H9 (cell line): Measurements from ENCODE around the gene HNMT. TPM values are rescaled to one million over a fixed set of nuclear protein-coding genes. Genes with fewer than 3 reads are reported as not detected.

ENCODE experiments used
- DNase-seq: peaks from one replicate; pipeline ENCODE4 v3.0.0-alpha.2; 2017
- H2AFZ ChIP-seq: one replicate; pipeline ENCODE4 v1.6.1; 2013; ENCODE audit warnings: mild to moderate bottlenecking, low read length, control low read depth, moderate library complexity
- H2AK5ac ChIP-seq: 2 replicates; pipeline ENCODE4 v1.6.1; 2013; ENCODE audit warnings: low read length, control low read depth, mixed read lengths; ENCODE audit not compliant: insufficient read length
- H2BK120ac ChIP-seq: one replicate; pipeline ENCODE4 v1.6.1; 2013; ENCODE audit warnings: low read depth, mild to moderate bottlenecking, low read length, control low read depth, inconsistent platforms; ENCODE audit not compliant: poor library complexity, severe bottlenecking
- H2BK12ac ChIP-seq: 2 replicates; pipeline ENCODE4 v1.6.1; 2013; ENCODE audit warnings: low read length, control low read depth, mixed read lengths, low read depth; ENCODE audit not compliant: insufficient read length
- H2BK15ac ChIP-seq: 2 replicates; pipeline ENCODE4 v1.6.1; 2013; ENCODE audit warnings: low read depth, low read length, control low read depth
- H2BK20ac ChIP-seq: one replicate; pipeline ENCODE4 v1.6.1; 2013; ENCODE audit warnings: low read depth, mild to moderate bottlenecking, low read length, control low read depth, inconsistent platforms; ENCODE audit not compliant: poor library complexity, severe bottlenecking
- H2BK5ac ChIP-seq: 2 replicates; pipeline ENCODE4 v1.6.1; 2013; ENCODE audit warnings: low read length, control low read depth, mixed read lengths; ENCODE audit not compliant: insufficient read length
- H3K14ac ChIP-seq: 2 replicates; pipeline ENCODE4 v1.6.1; 2013; ENCODE audit warnings: low read length, control low read depth; ENCODE audit not compliant: insufficient read depth
- H3K18ac ChIP-seq: 2 replicates; pipeline ENCODE4 v1.6.1; 2013; ENCODE audit warnings: low read depth, mild to moderate bottlenecking, mixed read lengths, low read length, control low read depth; ENCODE audit not compliant: insufficient read length
- H3K23ac ChIP-seq: 2 replicates; pipeline ENCODE4 v1.6.1; 2013; ENCODE audit warnings: low read length, control low read depth, mixed read lengths, low read depth; ENCODE audit not compliant: insufficient read length
- H3K23me2 ChIP-seq: 2 replicates; pipeline ENCODE4 v1.6.1; 2013; ENCODE audit warnings: low read depth, mild to moderate bottlenecking, mixed read lengths, low read length, control low read depth; ENCODE audit not compliant: insufficient read length, poor library complexity, severe bottlenecking
- H3K27ac ChIP-seq: 2 replicates; pipeline ENCODE4 v1.5.1; 2013; ENCODE audit warnings: low read length, control low read depth, mixed read lengths, low read depth; ENCODE audit not compliant: insufficient read length
- H3K27me3 ChIP-seq: 2 replicates; pipeline ENCODE4 v1.6.1; 2013; ENCODE audit warnings: low read length, control low read depth, inconsistent platforms; ENCODE audit not compliant: insufficient read depth
- H3K4ac ChIP-seq: 2 replicates; pipeline ENCODE4 v1.6.1; 2013; ENCODE audit warnings: low read depth, mild to moderate bottlenecking, control low read depth, inconsistent platforms, low read length, moderate library complexity
- H3K4me1 ChIP-seq: 2 replicates; pipeline ENCODE4 v1.6.1; 2013; ENCODE audit warnings: low read length, control low read depth, inconsistent platforms; ENCODE audit not compliant: insufficient read depth
- H3K4me2 ChIP-seq: 2 replicates; pipeline ENCODE4 v1.6.1; 2013; ENCODE audit warnings: low read length, control low read depth, mixed read lengths; ENCODE audit not compliant: insufficient read length, insufficient read depth
- H3K56ac ChIP-seq: 2 replicates; pipeline ENCODE4 v1.6.1; 2013; ENCODE audit warnings: low read depth, mild to moderate bottlenecking, mixed read lengths, low read length, control low read depth; ENCODE audit not compliant: insufficient read length
- H3K79me1 ChIP-seq: 2 replicates; pipeline ENCODE4 v1.6.1; 2013; ENCODE audit warnings: low read depth, mild to moderate bottlenecking, moderate library complexity, low read length, control low read depth, inconsistent platforms; ENCODE audit not compliant: insufficient read depth, poor library complexity, severe bottlenecking
- H3K79me2 ChIP-seq: 2 replicates; pipeline ENCODE4 v1.6.1; 2013; ENCODE audit warnings: low read length, control low read depth, inconsistent platforms; ENCODE audit not compliant: insufficient read depth
- H3K9ac ChIP-seq: 2 replicates; pipeline ENCODE4 v1.6.1; 2013; ENCODE audit warnings: low read length, control low read depth, mixed read lengths; ENCODE audit not compliant: insufficient read length; ENCODE audit errors: extremely low read depth
- H3K9me3 ChIP-seq: one replicate; pipeline ENCODE4 v1.6.1; 2013; ENCODE audit warnings: low read depth, low read length, inconsistent platforms; ENCODE audit not compliant: control insufficient read depth
- H3T11ph ChIP-seq: one replicate; pipeline ENCODE4 v1.6.1; 2013; ENCODE audit warnings: mild to moderate bottlenecking, low read length, control low read depth, inconsistent platforms
- H4K20me1 ChIP-seq: one replicate; pipeline ENCODE4 v1.6.1; 2013; ENCODE audit not compliant: control insufficient read depth, insufficient read length, insufficient read depth
- H4K5ac ChIP-seq: 2 replicates; pipeline ENCODE4 v1.6.1; 2013; ENCODE audit warnings: low read depth, mild to moderate bottlenecking, mixed read lengths, low read length, control low read depth; ENCODE audit not compliant: insufficient read length
- H4K8ac ChIP-seq: replicated peaks from 2 replicates; pipeline ENCODE4 v1.6.1; 2013; ENCODE audit warnings: low read length, control low read depth, mixed read lengths, low read depth; ENCODE audit not compliant: insufficient read length
- H4K91ac ChIP-seq: 2 replicates; pipeline ENCODE4 v1.6.1; 2013; ENCODE audit warnings: low read depth, mild to moderate bottlenecking, moderate library complexity, mixed read lengths, low read length, control low read depth; ENCODE audit not compliant: insufficient read length
- H3K27ac Mint-ChIP-seq, 3 experiments: 2 replicates in 2 of 3; 3 replicates in 1 of 3; pipeline ENCODE4 v1.8.0; 2020 to 2021; ENCODE audit warnings: mixed read lengths in 3 of 3, mild to moderate bottlenecking in 1 of 3, moderate library complexity in 1 of 3
- H3K27me3 Mint-ChIP-seq: 2 replicates; pipeline ENCODE4 v1.8.0; 2021; ENCODE audit warnings: low read depth, mild to moderate bottlenecking, moderate library complexity, mixed read lengths
- H3K36me3 Mint-ChIP-seq, 3 experiments: 2 replicates in 2 of 3; 3 replicates in 1 of 3; pipeline ENCODE4 v1.8.0; 2020 to 2021; ENCODE audit warnings: low read depth in 3 of 3, mixed read lengths in 3 of 3; ENCODE audit not compliant: insufficient read depth in 1 of 3
- H3K4me1 Mint-ChIP-seq, 2 experiments: 2 replicates each; pipeline ENCODE4 v1.8.0; 2020; ENCODE audit warnings: mixed read lengths in 2 of 2
- H3K4me3 Mint-ChIP-seq, 2 experiments: 2 replicates in 1 of 2; 3 replicates in 1 of 2; pipeline ENCODE4 v1.8.0; 2020 to 2021; ENCODE audit warnings: mild to moderate bottlenecking in 2 of 2, mixed read lengths in 2 of 2, moderate library complexity in 1 of 2
- H3K9me3 Mint-ChIP-seq, 2 experiments: 2 replicates in 1 of 2; 3 replicates in 1 of 2; pipeline ENCODE4 v1.8.0; 2020; ENCODE audit warnings: mild to moderate bottlenecking in 2 of 2, mixed read lengths in 2 of 2, moderate library complexity in 1 of 2
- WGBS: extraction: QIAGEN DNeasy Blood & Tissue Kit; methylation state at CpG from one replicate; pipeline ENCODE4 v1.1.7; 2013; ENCODE audit warnings: missing lambda C conversion rate, low lambda C conversion rate, mixed read lengths; ENCODE audit not compliant: insufficient read length; ENCODE audit errors: extremely low coverage; 5-methylcytosine and 5-hydroxymethylcytosine counted together
- total RNA-seq: library from RNA; stranded (reverse); gene quantifications from 2 replicates; pipeline ENCODE4 v1.2.1, GENCODE V29; 2021
- TF ChIP-seq, protein P1 (sequence below): fragments of 200-600 bp; sonication (generic); conservative IDR thresholded peaks from 3 replicates; pipeline ENCODE4 v1.8.0; 2021; ENCODE audit warnings: antibody characterized with exemption, mild to moderate bottlenecking

HNMT gene
- total RNA-seq, 1 experiment from 2014 or later, result 1.3 TPM

DNA sequence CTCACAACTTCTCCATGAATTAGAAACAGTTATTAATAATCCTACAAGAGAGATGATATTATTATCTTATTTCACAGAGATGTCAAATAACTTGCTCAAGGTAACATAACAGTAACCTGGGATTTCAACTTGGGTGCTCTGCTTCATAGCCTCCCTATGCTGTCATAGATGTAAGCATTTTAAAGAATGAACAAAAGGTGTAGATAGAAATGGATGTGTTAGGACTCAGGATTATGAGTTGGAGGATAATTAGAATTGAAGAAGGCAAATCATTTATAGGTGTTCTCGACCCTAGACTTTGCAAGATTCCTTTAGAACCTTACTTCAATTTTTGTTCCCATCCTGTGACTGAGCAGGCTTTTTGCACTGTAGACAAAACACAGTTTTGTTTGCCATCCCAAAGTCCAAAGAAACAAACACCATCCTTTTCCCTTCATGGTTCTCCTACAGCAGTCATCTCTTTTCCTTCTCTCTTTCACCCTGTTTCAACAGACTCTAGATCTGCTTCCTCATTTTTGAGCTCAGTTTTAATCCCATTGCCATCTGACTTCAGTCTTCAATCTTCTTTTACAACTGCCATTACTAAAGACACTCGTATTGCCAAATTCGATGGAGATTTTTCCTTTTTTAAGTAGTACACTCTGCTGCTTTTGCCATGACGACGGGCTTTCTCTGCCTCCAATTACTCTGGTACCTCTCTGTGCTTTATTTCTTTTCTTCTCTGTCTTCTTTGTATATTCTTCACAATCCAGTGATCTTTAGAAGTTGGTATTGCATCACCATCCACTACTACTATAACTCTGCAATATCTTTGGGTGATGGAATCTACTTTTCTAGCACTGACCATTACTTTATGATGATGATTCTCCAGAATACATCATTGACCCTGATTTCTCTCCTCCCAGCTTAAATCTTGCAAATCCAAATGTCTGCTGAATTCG is 4.5 kb downstream of the HNMT start:
- Histone ChIP-seq H3K23ac (no peak overlapping the region), H3K27ac (no peak overlapping the region), H4K91ac (no peak overlapping the region), H3K4ac (no peak overlapping the region), H3K79me1 (no peaks in the 10 kb centered on the region), H3K9me3 (no peaks in the 10 kb centered on the region), H2AK5ac (no peak overlapping the region), H4K5ac (no peak overlapping the region), H2BK5ac (no peak overlapping the region), H3K4me2 (no peak overlapping the region), H2BK120ac (no peak overlapping the region), H2BK12ac (no peak overlapping the region), H3K79me2 (no peaks in the 10 kb centered on the region), H2AFZ (no peak overlapping the region), H4K8ac (no peak overlapping the region), H3K14ac (no peak overlapping the region), H3K4me1 (peaks cover 3% of the 10 kb centered on the region; the same call in 1 of the 2 replicates), H3K27me3 (no peaks in the 10 kb centered on the region), H3T11ph (no peak overlapping the region), H4K20me1 (no peaks in the 10 kb centered on the region), H3K23me2 (no peaks in the 10 kb centered on the region), H2BK20ac (no peak overlapping the region), H2BK15ac (no peak overlapping the region), H3K9ac (no peak overlapping the region), H3K18ac (no peak overlapping the region), H3K56ac (no peak overlapping the region)
- no peak overlapping the region for H3K27ac Mint-ChIP-seq
- TF ChIP-seq, protein P1, sequence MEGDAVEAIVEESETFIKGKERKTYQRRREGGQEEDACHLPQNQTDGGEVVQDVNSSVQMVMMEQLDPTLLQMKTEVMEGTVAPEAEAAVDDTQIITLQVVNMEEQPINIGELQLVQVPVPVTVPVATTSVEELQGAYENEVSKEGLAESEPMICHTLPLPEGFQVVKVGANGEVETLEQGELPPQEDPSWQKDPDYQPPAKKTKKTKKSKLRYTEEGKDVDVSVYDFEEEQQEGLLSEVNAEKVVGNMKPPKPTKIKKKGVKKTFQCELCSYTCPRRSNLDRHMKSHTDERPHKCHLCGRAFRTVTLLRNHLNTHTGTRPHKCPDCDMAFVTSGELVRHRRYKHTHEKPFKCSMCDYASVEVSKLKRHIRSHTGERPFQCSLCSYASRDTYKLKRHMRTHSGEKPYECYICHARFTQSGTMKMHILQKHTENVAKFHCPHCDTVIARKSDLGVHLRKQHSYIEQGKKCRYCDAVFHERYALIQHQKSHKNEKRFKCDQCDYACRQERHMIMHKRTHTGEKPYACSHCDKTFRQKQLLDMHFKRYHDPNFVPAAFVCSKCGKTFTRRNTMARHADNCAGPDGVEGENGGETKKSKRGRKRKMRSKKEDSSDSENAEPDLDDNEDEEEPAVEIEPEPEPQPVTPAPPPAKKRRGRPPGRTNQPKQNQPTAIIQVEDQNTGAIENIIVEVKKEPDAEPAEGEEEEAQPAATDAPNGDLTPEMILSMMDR, result no peak
- no CpG with 5 or more reads among the region's 6 CpGs for WGBS
- no peak overlapping the region for H3K4me3 Mint-ChIP-seq
- no peaks in the 10 kb centered on the region for H3K36me3 Mint-ChIP-seq
- H3K9me3 Mint-ChIP-seq, result no peaks in the 10 kb centered on the region
- no peaks in the 10 kb centered on the region for H3K27me3 Mint-ChIP-seq
- no peak for DNase-seq
- peaks cover 15% of the 10 kb centered on the region in 2 experiments for H3K4me1 Mint-ChIP-seq
